Inflammatory macrophage (primary cell): ENCODE measurements around the gene MGARP.

Experiments used
- DNase-seq, 2 donors: peaks; one replicate each; pipeline ENCODE4 v3.0.0-alpha.2; 2020 to 2022

The MGARP gene

DNA sequence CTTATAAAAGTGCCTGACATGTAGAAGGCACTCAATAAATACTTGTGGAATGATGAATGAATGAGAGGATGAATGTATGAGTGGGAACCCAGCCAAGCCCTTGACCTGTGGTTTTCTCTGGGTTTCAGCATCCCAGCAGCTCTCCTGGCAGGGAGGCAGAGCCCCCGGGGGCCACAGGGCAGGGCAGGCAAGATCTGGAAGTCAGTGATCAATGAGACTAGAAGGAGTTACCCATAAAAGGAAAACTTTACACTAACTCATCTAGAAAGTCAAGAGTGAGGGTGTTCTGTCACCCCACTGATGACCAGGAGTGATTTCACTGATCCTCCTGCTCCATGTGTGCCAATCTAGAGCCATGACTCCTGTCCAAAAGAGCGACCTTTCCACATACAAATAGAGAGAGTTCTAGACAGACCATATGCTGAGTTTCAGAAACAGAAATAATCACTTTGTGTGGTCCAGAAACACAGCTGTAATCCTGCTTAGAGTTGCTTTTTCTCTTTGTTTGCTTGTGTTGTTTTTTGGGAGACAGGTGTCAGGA is 37.4 kb downstream of the MGARP start:
- no peak for DNase-seq

DNA sequence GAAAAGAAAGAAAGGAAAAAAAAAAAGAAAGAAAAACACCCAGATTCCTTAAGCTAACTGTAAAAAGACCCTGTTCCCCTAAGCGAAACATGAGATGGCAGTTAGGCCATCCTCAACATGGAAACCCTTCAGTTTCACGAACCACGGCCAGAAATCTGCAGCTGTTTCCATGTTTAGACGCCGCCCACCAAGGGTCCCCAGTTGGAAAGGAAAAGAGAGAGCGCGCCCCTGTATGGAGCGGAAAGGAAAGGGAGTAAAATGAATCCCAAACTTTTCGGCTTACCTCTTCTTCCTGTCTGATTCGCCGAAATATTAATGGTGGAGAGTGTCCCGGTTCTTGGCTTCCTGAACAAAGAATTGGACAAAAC is 38.3 kb downstream of the MGARP start:
- DNase-seq, result no peak

DNA sequence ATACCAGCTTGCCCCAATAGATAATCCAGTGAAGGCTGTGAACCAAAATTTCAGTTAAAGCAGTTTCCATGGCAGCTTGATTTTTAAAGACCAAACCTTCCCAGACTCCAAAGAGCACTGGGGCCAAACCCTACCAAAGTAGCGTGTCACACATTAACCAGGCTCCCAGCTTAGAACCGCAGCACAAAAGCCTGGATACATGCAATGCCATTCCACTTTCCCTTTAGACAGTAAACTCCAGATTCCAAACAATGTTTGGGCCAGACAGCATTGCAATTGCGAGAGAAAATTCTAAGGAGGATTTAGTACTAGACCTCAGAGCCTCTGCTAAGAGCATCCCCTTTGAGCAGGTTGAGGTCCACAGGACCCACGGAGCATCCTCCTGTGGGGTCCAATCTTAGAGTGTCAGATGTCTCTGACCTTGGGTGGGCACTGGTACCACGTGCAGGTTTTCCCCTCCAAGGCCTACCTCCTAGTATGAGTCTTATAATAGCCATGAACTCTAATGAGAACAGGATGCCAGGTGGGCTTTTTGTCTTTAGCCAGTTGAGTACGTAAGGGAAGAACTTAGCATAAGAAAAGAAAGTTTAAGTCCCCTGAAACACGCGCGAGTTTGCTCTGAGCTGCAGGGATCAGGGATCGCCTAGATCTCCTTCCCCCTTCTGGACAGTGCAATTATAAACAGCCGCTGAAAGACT is 38.8 kb downstream of the MGARP start:
- no peak for DNase-seq

DNA sequence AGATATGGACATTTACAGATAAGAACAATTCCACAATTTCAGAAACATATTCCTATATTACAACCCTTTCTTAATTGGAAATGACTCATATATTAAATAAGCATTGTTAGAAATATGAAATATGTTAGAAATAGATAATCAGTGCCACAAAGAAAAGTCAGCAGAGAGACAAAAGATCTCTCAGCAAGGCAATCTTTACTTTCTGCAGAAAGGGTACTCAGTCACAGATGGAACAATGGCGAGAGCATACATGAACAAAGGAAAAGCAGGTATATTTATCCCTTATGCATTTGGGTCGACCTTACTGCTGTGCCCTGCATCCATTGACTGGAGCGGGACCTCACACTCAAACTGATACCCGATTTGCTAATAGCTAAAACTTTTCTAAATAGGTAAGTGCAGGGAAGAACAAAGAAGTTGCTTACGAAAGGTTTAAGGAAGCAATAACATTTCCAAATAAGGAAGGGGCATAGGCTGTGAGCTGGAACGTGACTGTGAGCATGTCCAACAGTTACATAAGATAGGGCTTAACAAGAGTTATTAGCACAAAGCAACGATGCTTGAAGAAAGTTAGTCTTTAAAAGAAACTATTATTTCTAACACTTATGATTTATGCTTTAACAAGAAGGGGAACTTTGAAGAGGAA is 40.8 kb downstream of the MGARP start:
- peak; percentile 12 to 14 for DNase-seq

DNA sequence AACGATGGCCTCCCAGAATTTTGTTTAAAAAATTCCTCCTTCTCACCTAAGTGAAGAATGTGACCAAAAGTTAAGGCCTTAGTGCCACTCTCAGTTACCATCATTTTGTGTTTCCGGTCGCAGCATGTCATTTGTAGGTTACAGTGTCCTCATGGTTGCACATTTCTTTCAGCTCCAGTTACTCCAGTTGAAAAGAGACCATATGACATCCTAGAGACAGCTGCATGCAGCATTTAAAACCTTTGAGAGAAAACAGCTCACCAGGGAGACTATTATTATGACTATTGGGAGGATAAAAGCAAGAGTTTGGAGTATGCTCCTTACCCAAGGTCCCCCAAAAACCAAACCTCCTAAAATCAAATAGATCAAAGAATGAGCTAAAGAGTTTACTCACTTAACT is 45.8 kb downstream of the MGARP start:
- DNase-seq, result no peak

DNA sequence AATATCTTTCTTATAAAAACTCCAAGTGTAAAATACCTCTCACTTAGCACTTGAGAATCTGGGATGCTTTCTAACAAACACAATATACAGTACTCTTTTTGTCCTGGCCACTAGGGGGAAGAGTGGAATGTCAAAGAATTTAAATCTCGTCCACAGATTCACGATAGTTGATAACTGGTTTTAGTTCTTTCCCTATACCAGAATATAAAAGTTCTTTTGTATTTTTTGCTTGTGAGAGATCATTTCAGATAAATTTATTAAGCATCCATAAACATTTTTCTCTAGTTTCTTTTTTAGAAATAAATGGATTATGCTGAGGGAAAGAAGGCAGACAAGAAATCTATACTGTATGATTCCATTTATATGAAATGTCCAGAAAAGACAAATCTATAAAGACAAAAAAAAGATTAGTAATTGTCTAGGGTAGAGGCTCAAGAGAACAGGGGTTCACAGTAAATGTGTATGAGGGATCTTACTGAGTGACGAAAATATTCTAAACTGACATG is 50.4 kb downstream of the MGARP start:
- peak; percentile 48 to 57 for DNase-seq

DNA sequence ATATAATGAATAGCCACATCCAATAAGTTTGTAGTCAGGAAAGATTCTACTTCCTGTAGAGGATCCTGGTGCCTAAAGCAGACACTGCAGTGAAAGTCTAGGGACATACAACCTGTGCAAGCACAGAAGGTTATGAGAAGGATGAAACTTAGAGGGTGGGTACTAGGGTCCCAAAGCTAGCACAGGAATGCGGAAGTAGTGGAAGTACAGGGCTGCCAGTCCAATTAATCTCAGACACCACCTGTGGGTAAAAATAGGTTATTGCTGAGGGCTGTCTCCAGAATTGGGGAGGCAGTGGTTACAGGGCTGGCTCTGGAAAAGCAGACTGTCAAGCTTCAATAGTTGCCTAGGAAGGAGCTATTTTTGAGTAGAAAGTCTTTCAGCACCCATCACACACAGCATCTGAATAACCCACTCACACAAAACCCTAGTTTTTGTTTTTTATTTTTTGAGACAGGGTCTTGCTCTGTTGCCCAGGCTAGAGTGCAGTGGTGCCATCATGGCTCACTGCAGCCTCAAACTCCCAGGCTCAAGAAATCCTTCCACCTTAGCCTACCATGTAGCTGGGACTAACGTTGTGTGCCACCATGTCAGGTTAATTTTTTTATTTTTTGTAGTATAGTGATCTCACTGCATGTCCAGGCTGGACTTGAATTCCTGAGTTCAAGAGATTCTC is 52.2 kb downstream of the MGARP start:
- DNase-seq, result peak in 1 of 2 donors; percentile 24

DNA sequence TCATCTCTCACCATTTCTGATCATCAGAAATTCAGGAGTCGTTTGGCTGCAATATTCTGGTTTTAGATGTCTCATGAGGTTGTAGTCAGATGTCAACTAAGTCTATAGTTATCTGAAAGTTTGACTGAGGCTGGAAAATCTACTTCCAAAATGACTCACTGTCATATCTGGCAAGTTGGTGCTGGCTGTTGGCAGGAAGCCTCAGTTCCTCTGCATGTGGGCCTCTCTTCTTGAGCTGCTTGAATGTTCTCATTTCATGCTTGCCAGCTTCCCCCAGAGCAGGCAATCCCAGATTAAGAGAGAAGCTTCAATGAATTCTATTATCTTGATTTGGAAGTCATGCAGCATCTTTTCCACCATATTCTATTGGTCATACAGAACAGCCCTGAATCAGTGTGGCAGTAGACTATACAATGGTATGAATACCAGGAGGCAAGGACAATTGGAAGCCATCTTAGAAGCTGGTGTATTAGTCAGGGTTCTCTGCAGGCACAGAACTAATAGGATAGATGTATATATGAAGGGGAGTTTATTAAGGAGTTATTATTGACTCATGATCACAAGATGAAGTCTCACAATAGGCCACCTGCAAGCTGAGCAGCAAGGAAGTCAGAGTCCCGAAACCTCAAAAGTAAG is 56.2 kb downstream of the MGARP start:
- DNase-seq, result peak; percentile 43 to 60

DNA sequence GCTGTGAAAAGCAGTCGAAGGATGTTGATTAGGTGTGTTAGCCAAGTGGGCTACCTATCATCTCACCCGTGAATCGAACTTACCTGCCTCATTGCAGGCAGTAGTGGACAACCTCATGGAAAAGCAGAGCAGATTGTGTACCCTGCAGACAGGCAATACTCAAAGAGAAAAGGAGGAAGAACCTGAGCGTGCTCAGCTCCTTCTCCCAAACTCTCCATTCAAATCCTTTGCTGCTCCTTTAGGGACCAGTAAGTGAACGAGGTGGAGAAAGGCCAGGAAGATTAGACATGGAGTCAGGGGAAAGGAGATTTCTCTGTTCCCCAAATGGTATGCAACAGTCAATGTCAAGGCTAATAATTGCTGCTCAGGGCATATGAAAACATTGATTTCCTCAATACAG is 57.8 kb downstream of the MGARP start:
- DNase-seq, result no peak

DNA sequence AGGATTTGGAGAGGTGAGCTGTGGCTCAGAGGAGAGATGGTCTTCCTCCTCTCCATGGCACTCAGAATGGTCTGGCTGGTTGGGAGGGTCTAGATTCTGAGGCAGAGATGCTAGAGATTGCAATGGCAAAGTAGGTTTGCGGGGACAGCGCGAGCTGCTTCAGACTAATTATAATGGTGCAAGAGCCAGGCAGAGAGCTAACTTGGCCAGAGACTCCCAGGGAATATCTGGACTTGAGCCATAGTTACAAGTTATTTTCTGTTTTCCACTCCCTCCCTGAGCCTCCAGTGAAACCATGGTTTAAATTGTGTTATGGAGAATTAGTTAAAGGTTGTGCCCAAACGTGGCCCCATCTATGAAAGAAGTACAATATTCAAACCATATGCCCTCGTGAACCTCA is 58.3 kb downstream of the MGARP start:
- no peak for DNase-seq

DNA sequence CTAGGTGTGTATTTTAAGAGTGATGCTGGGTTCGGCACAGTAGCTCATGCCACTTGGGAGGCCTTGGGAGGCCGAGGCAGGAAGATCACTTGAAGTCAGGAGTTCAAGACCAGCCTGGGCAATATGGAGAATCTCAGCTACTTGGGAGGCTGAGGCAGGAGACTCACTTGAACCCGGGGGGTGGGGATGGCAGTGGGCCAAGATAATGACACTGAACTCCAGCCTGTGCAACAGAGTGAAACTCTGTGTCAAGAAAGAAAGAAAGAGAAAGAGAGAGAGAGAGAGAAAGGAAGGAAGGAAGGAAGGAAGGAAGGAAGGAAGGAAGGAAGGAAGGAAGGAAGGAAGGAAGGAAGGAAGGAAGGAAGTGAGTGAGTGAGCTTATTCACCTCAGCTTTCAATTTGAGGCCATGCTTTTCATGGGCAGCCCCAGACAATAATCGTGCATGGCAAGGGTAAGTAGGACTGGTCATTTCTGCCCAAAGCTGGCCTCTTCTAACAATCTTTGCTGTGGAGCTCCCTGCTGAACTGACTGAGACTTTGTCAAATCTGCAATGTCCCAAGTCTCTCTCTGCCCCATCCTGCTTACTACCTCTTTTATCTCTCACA is 60.5 kb downstream of the MGARP start:
- DNase-seq, result no peak
